ENCODE data around the gene MEX3C. TPM values are rescaled to one million over a fixed set of nuclear protein-coding genes. Genes with fewer than 3 reads are reported as not detected.
A peak's percentile ranks its signal among the peaks of the same experiment; 100 is the strongest.

The MEX3C gene
- total RNA-seq, 3 donors from 2014 or later, result 67.4 to 89.2 (median 80.3) TPM

GRCh38 chr18:51153659-51154371 lies 43.7 kb downstream of the MEX3C start:
- ATAC-seq (peak; percentile 42 to 47), DNase-seq (peak; percentile 24)
- Mint-ChIP-seq H3K4me3 (peak overlapping the region; percentile 77), H3K4me1 (ENCODE audit: low read depth) (peaks cover 49% of the 10 kb centered on the region), H3K27me3 (ENCODE audit: low read depth) (no peaks in the 10 kb centered on the region), H3K9me3 (no peaks in the 10 kb centered on the region), H3K36me3 (ENCODE audit: insufficient read depth) (no peaks in the 10 kb centered on the region)

GRCh38 chr18:51151568-51152511 lies 45.6 kb downstream of the MEX3C start:
- Mint-ChIP-seq H3K36me3 (ENCODE audit: insufficient read depth) (no peaks in the 10 kb centered on the region), H3K4me3 (peak overlapping the region; percentile 72), H3K27me3 (ENCODE audit: low read depth) (no peaks in the 10 kb centered on the region), H3K4me1 (ENCODE audit: low read depth) (peaks cover 49% of the 10 kb centered on the region), H3K9me3 (no peaks in the 10 kb centered on the region)
- ATAC-seq (peak; percentile 56 to 61), DNase-seq (peak; percentile 88)

GRCh38 chr18:51151185-51151567 lies 46.3 kb downstream of the MEX3C start:
- Mint-ChIP-seq H3K4me1 (ENCODE audit: low read depth) (peaks cover 49% of the 10 kb centered on the region), H3K36me3 (ENCODE audit: insufficient read depth) (no peaks in the 10 kb centered on the region), H3K27me3 (ENCODE audit: low read depth) (no peaks in the 10 kb centered on the region), H3K9me3 (no peaks in the 10 kb centered on the region), H3K4me3 (no peak overlapping the region)
- DNase-seq (no peak), ATAC-seq (no peak)

- H3K4me3 Mint-ChIP-seq, result no peak overlapping the region
- H3K9me3 Mint-ChIP-seq, result no peaks in the 10 kb centered on the region
- DNase-seq (peak; percentile 19), ATAC-seq (peak; percentile 16 to 25)
- H3K27me3 Mint-ChIP-seq (ENCODE audit: low read depth), result no peaks in the 10 kb centered on the region
- peaks cover 49% of the 10 kb centered on the region for H3K4me1 Mint-ChIP-seq (ENCODE audit: low read depth)
- no peaks in the 10 kb centered on the region for H3K36me3 Mint-ChIP-seq (ENCODE audit: insufficient read depth)
Measured at GRCh38 chr18:51150113-51150700, 47.3 kb downstream of the MEX3C start.

- DNase-seq (no peak), ATAC-seq (no peak)
- H3K9me3 Mint-ChIP-seq, result no peaks in the 10 kb centered on the region
- peaks cover 45% of the 10 kb centered on the region for H3K4me1 Mint-ChIP-seq (ENCODE audit: low read depth)
- no peak overlapping the region for H3K4me3 Mint-ChIP-seq
- no peaks in the 10 kb centered on the region for H3K36me3 Mint-ChIP-seq (ENCODE audit: insufficient read depth)
- H3K27me3 Mint-ChIP-seq (ENCODE audit: low read depth), result no peaks in the 10 kb centered on the region
Measured at GRCh38 chr18:51149670-51150069, 47.8 kb downstream of the MEX3C start.

GRCh38 chr18:51146909-51147308 lies 50.6 kb downstream of the MEX3C start:
- Mint-ChIP-seq H3K27me3 (ENCODE audit: low read depth) (no peaks in the 10 kb centered on the region), H3K36me3 (ENCODE audit: insufficient read depth) (no peaks in the 10 kb centered on the region), H3K4me3 (no peak overlapping the region), H3K9me3 (no peaks in the 10 kb centered on the region), H3K4me1 (ENCODE audit: low read depth) (peaks cover 21% of the 10 kb centered on the region)
- DNase-seq (no peak), ATAC-seq (no peak)

GRCh38 chr18:51138936-51139335 lies 58.5 kb downstream of the MEX3C start:
- Mint-ChIP-seq H3K9me3 (no peaks in the 10 kb centered on the region), H3K36me3 (ENCODE audit: insufficient read depth) (no peaks in the 10 kb centered on the region), H3K27me3 (ENCODE audit: low read depth) (no peaks in the 10 kb centered on the region), H3K4me3 (no peak overlapping the region), H3K4me1 (ENCODE audit: low read depth) (no peaks in the 10 kb centered on the region)
- no peak for DNase-seq
- ATAC-seq, result no peak

GRCh38 chr18:51137891-51138290 lies 59.6 kb downstream of the MEX3C start:
- H3K4me1 Mint-ChIP-seq (ENCODE audit: low read depth), result no peaks in the 10 kb centered on the region
- H3K36me3 Mint-ChIP-seq (ENCODE audit: insufficient read depth), result no peaks in the 10 kb centered on the region
- H3K4me3 Mint-ChIP-seq, result no peak overlapping the region
- H3K9me3 Mint-ChIP-seq, result no peaks in the 10 kb centered on the region
- H3K27me3 Mint-ChIP-seq (ENCODE audit: low read depth), result no peaks in the 10 kb centered on the region
- DNase-seq (no peak), ATAC-seq (no peak)

- Mint-ChIP-seq H3K9me3 (no peaks in the 10 kb centered on the region), H3K27me3 (ENCODE audit: low read depth) (no peaks in the 10 kb centered on the region), H3K36me3 (ENCODE audit: insufficient read depth) (no peaks in the 10 kb centered on the region), H3K4me1 (ENCODE audit: low read depth) (no peaks in the 10 kb centered on the region), H3K4me3 (no peak overlapping the region)
- ATAC-seq, result no peak
- DNase-seq, result no peak
Measured at GRCh38 chr18:51137026-51137729, 60.3 kb downstream of the MEX3C start.

- no peak for DNase-seq
- H3K36me3 Mint-ChIP-seq (ENCODE audit: insufficient read depth), result no peaks in the 10 kb centered on the region
- no peaks in the 10 kb centered on the region for H3K4me1 Mint-ChIP-seq (ENCODE audit: low read depth)
- H3K27me3 Mint-ChIP-seq (ENCODE audit: low read depth), result no peaks in the 10 kb centered on the region
- no peak overlapping the region for H3K4me3 Mint-ChIP-seq
- ATAC-seq, result peak; percentile 53 to 56
- H3K9me3 Mint-ChIP-seq, result no peaks in the 10 kb centered on the region
Measured at GRCh38 chr18:51135795-51136194, 61.7 kb downstream of the MEX3C start.

- no peaks in the 10 kb centered on the region for H3K4me1 Mint-ChIP-seq (ENCODE audit: low read depth)
- H3K4me3 Mint-ChIP-seq, result no peak overlapping the region
- H3K27me3 Mint-ChIP-seq (ENCODE audit: low read depth), result no peaks in the 10 kb centered on the region
- ATAC-seq, result no peak
- H3K9me3 Mint-ChIP-seq, result no peaks in the 10 kb centered on the region
- H3K36me3 Mint-ChIP-seq (ENCODE audit: insufficient read depth), result no peaks in the 10 kb centered on the region
- no peak for DNase-seq
Measured at GRCh38 chr18:51135364-51135763, 62.1 kb downstream of the MEX3C start.

GRCh38 chr18:51134721-51135120 lies 62.8 kb downstream of the MEX3C start:
- no peak for ATAC-seq
- no peaks in the 10 kb centered on the region for H3K4me1 Mint-ChIP-seq (ENCODE audit: low read depth)
- H3K4me3 Mint-ChIP-seq, result no peak overlapping the region
- no peaks in the 10 kb centered on the region for H3K9me3 Mint-ChIP-seq
- DNase-seq, result no peak
- no peaks in the 10 kb centered on the region for H3K36me3 Mint-ChIP-seq (ENCODE audit: insufficient read depth)
- no peaks in the 10 kb centered on the region for H3K27me3 Mint-ChIP-seq (ENCODE audit: low read depth)

- no peaks in the 10 kb centered on the region for H3K9me3 Mint-ChIP-seq
- no peak for DNase-seq
- H3K4me3 Mint-ChIP-seq, result no peak overlapping the region
- H3K36me3 Mint-ChIP-seq (ENCODE audit: insufficient read depth), result no peaks in the 10 kb centered on the region
- ATAC-seq, result no peak
- H3K4me1 Mint-ChIP-seq (ENCODE audit: low read depth), result no peaks in the 10 kb centered on the region
- H3K27me3 Mint-ChIP-seq (ENCODE audit: low read depth), result no peaks in the 10 kb centered on the region
Measured at GRCh38 chr18:51133580-51134160, 63.8 kb downstream of the MEX3C start.
